HK-2 (cell line): ENCODE measurements around the gene RNF214.
A peak's percentile ranks its signal among the peaks of the same experiment; 100 is the strongest.

Experiments
- DNase-seq: peaks from one replicate; pipeline ENCODE4 v3.0.0-alpha.2; 2018; ENCODE audit not compliant: unreplicated experiment

The RNF214 gene

DNA sequence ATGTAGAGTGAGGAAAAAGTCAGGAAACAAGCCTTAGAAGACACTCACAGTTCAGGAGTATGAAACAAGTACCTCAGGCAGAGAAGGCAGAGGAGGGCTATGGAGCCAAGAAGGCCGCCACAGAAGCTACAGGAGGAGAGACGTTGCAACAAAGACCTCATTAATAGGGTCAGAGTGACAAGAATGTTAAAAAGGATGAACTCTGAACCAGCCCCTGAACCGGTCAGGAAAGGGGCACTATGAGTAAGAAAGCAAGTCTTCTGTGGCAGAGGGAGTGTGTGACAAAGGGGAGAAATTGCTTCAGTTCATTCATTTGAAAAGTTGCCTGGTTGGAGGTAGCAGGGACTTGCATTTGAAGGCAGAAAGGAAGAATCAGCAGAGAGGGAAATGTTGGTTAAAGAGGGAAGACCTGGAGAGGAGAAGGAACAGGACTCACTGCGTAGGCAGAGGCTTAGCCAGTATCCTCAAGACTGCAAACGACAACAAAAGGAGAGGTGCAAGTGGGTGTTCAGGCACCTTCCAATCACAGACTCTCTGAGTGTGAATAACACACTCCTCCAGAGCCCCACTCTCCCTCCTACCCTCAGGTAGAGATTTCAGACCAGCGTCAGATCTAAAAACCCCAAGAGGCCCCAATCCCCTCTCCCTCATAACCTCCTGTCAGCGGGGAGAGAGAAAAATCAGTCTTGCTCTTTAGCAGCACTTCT, 17.9 kb upstream of the RNF214 start:
- DNase-seq, result no peak

- no peak for DNase-seq
Measured at GRCh38 chr11:117217141-117218084, 15.1 kb upstream of the RNF214 start.

GRCh38 chr11:117218133-117218915, 14.1 kb upstream of the RNF214 start:
- no peak for DNase-seq

DNA sequence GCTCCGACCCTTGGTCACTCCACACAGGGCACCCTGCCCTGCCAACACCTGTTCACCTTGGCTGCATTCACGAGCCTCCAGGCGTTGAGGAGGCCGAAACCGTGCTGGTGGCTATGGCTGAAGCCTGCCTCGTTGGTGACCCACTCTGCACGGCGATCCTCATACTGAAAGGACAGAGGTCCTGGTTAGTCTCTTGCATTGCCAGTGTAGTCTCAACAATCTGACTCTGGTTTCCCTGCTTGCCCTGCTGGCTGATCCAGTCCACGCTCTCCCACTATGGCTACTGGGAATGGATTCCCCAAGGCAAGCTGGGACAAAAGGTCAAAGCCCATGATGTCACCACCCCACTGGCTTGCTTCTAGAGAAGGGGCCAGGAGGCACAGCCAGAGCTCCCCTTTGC, 13.5 kb upstream of the RNF214 start:
- DNase-seq, result no peak

GRCh38 chr11:117219455-117219854, 13.0 kb upstream of the RNF214 start:
- no peak for DNase-seq

- DNase-seq, result no peak
Measured at GRCh38 chr11:117219995-117220394, 12.5 kb upstream of the RNF214 start.

DNA sequence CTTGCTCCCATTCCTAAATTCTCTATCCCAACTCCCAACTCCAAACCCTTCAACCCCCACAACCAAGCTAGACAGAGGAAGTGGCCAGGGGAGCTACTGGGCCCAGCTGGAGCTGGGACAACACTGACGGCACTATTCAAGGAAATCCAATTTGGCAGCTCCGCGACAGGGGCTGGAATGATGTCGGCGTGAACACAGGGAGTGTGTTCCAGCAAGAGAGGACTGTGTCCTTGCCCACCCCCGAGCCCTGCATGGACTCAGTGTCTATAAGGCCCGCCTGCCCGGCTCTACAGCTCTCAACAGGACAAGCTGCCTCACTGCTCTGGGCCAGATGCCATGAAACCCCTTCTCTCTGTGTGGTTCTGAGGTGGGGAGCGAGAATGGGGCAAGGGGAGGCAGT, 11.9 kb upstream of the RNF214 start:
- DNase-seq, result no peak

- no peak for DNase-seq
Measured at GRCh38 chr11:117220999-117221774, 11.3 kb upstream of the RNF214 start.

DNA sequence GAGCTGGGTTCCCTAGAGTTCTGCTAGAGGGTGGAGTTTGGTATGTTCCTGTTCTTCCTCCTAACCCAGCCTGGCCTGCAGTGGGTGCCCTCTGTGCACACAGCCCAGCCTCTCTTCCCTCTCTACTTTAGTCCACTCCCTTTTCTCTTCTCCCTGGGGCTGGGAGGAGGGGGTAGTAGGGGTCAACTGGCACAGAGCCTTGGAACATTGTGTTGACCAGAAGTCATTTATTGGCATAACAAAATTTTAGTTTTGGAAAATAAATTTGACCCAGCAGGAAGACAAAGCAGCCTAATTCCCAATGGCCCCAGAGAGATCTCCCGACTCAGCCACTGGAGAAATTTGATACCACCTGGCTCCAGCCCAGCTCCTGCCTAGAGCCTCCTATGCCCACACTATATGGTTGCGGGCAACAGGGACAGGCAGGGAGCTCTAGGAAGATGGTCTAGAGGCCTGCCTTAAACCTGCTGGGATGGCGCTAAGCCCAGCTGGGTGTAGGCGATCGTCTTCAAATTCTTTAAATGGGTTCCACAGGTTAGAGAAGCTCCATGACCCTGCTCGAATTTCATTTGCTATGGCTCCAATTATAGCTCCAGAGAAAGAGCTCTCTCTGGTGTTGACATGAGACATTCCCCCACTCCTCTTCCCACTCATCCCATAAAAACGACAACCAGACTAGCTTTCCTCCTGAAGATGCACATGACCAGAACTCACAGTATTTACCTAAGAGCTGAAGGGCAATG, 10.5 kb upstream of the RNF214 start:
- DNase-seq, result no peak

- no peak for DNase-seq
Measured at GRCh38 chr11:117222991-117223740, 9.3 kb upstream of the RNF214 start.

GRCh38 chr11:117223741-117224689, 8.5 kb upstream of the RNF214 start:
- no peak for DNase-seq

GRCh38 chr11:117225553-117226170, 6.8 kb upstream of the RNF214 start:
- DNase-seq, result no peak

- DNase-seq, result peak; percentile 18
Measured at GRCh38 chr11:117226388-117227385, 5.8 kb upstream of the RNF214 start.

GRCh38 chr11:117228091-117228490, 4.4 kb upstream of the RNF214 start:
- DNase-seq, result no peak

GRCh38 chr11:117229411-117229810, 3.1 kb upstream of the RNF214 start:
- no peak for DNase-seq

GRCh38 chr11:117229931-117230285, 2.6 kb upstream of the RNF214 start:
- no peak for DNase-seq

- no peak for DNase-seq
Measured at GRCh38 chr11:117230286-117230961, 2.0 kb upstream of the RNF214 start.
